SK-N-SH (cell line): ENCODE data around the gene SS18. TPM values are rescaled to one million over a fixed set of nuclear protein-coding genes. Genes with fewer than 3 reads are reported as not detected.

ENCODE experiments used
- CTCF ChIA-PET: fragments of 300-600, 350-600 bp; formaldehyde crosslinking; extraction: SDS; loops from one replicate; lab custom pipeline; 2021; lab: Yijun Ruan, JAX
- POLR2A ChIA-PET: fragments of 350-600 bp; sonication (Branson Sonifier 250); formaldehyde crosslinking; extraction: SDS; loops from one replicate; lab custom pipeline; 2020; ENCODE audit warnings: antibody characterized with exemption, inconsistent platforms; lab: Yijun Ruan, JAX
- DNase-seq: peaks from one replicate; pipeline ENCODE4 v3.0.0; 2012
- H2AFZ ChIP-seq: fragments of 200-600 bp; sonication (generic); 2 replicates; pipeline ENCODE4 v1.8.1; 2016; ENCODE audit warnings: antibody characterized with exemption, mild to moderate bottlenecking, low read depth
- H3F3A ChIP-seq: fragments of 200-600 bp; sonication (generic); replicated peaks from 2 replicates; pipeline ENCODE3; 2016; ENCODE audit warnings: antibody characterized with exemption, mild to moderate bottlenecking; ENCODE audit not compliant: insufficient read depth
- H3K27ac ChIP-seq, 2 experiments: fragments of 200-500 bp in 1 of 2; fragments of 200-600 bp in 1 of 2; sonication (Bioruptor generic) in 1 of 2; sonication (generic), shearing (Covaris generic) in 1 of 2; 2 replicates each; pipeline versions ENCODE4 v1.5.1 to v1.6.1; 2014 to 2016; ENCODE audit warnings: low read depth in 2 of 2, inconsistent platforms in 1 of 2, low read length in 1 of 2, mild to moderate bottlenecking in 1 of 2, mixed read lengths in 1 of 2
- H3K27me3 ChIP-seq: fragments of 200-600 bp; sonication (generic), shearing (Covaris generic); 2 replicates; pipeline ENCODE4 v1.6.1; 2016; ENCODE audit warnings: mixed run types; ENCODE audit not compliant: insufficient read depth
- H3K36me3 ChIP-seq, 2 experiments: fragments of 200-500 bp in 1 of 2; fragments of 200-600 bp in 1 of 2; sonication (Bioruptor generic) in 1 of 2; sonication (generic) in 1 of 2; replicated peaks in 1 of 2; 2 replicates each; pipeline versions ENCODE3 to v1.5.1; 2014 to 2016; ENCODE audit warnings: low read length in 1 of 2, mild to moderate bottlenecking in 1 of 2; ENCODE audit not compliant: insufficient read depth in 2 of 2, control insufficient read depth in 1 of 2
- H3K4me1 ChIP-seq, 2 experiments: fragments of 200-500 bp in 1 of 2; fragments of 200-600 bp in 1 of 2; sonication (Bioruptor generic) in 1 of 2; sonication (generic), shearing (Covaris generic) in 1 of 2; 2 replicates each; pipeline versions ENCODE4 v1.5.1 to v1.6.1; 2014 to 2016; ENCODE audit warnings: low read depth in 1 of 2, low read length in 1 of 2, mixed run types in 1 of 2; ENCODE audit not compliant: insufficient read depth in 2 of 2, control insufficient read depth in 1 of 2
- H3K4me2 ChIP-seq: fragments of 200-600 bp; sonication (generic), shearing (Covaris generic); 2 replicates; pipeline ENCODE4 v1.6.1; 2017; ENCODE audit warnings: mixed run types
- H3K4me3 ChIP-seq, 2 experiments: fragments of 200-500 bp in 1 of 2; fragments of 200-600 bp in 1 of 2; sonication (Bioruptor generic) in 1 of 2; sonication (generic), shearing (Covaris generic) in 1 of 2; 2 replicates each; pipeline versions ENCODE4 v1.5.1 to v1.8.1; 2014 to 2016; ENCODE audit warnings: low read depth in 2 of 2, inconsistent platforms in 1 of 2, low read length in 1 of 2, mild to moderate bottlenecking in 1 of 2, mixed read lengths in 1 of 2, moderate library complexity in 1 of 2
- H3K79me2 ChIP-seq: fragments of 200-600 bp; sonication (generic); 2 replicates; pipeline ENCODE4 v1.8.1; 2017; ENCODE audit warnings: mild to moderate bottlenecking; ENCODE audit not compliant: insufficient read depth
- H3K9ac ChIP-seq: fragments of 200-600 bp; sonication (generic); 2 replicates; pipeline ENCODE4 v1.6.1; 2017; ENCODE audit warnings: mixed run types
- H3K9me2 ChIP-seq: fragments of 200-600 bp; sonication (generic); 2 replicates; pipeline ENCODE4 v1.6.1; 2017; ENCODE audit warnings: mixed run types
- H3K9me3 ChIP-seq: fragments of 200-600 bp; sonication (generic); 2 replicates; pipeline ENCODE4 v1.6.1; 2017; ENCODE audit warnings: mixed run types, mild to moderate bottlenecking, moderate library complexity
- H4K20me1 ChIP-seq: fragments of 200-600 bp; sonication (generic); 2 replicates; pipeline ENCODE4 v1.6.1; 2017; ENCODE audit warnings: mild to moderate bottlenecking, mixed run types; ENCODE audit not compliant: insufficient read depth
- CHD2 ChIP-seq: fragments of 150-350 bp; IDR thresholded peaks from 2 replicates; pipeline ENCODE4 v1.6.1; 2018; ENCODE audit warnings: low read length; ENCODE audit not compliant: partially characterized antibody
- CTCF ChIP-seq: fragments of 200-600 bp; sonication (generic); IDR thresholded peaks from 2 replicates; pipeline ENCODE4 v1.6.1; 2017; ENCODE audit warnings: antibody characterized with exemption, mild to moderate bottlenecking, moderate library complexity
- GATA2 ChIP-seq: sonication (generic); formaldehyde crosslinking; IDR thresholded peaks from 2 replicates; pipeline ENCODE4 v1.5.0; 2020; ENCODE audit warnings: mild to moderate bottlenecking, missing genetic modification reagents
- POLR2AphosphoS5 ChIP-seq: IDR thresholded peaks from 2 replicates; pipeline ENCODE4 v1.6.1; 2012; ENCODE audit warnings: low read depth, low read length
- RAD21 ChIP-seq: IDR thresholded peaks from 2 replicates; pipeline ENCODE4 v1.6.1; 2012; ENCODE audit warnings: mild to moderate bottlenecking, low read length
- SMC3 ChIP-seq: IDR thresholded peaks from 2 replicates; pipeline ENCODE4 v1.6.1; 2012; ENCODE audit warnings: low read depth, low read length, improper control_type of control experiment
- WGBS: methylation state at CpG from one replicate; pipeline ENCODE4 v1.1.6; 2017; ENCODE audit warnings: low lambda C conversion rate; 5-methylcytosine and 5-hydroxymethylcytosine counted together
- polyA plus RNA-seq, 3 experiments: library from polyadenylated mRNA; depleted of rRNA; stranded (reverse); fragments of >200 nt; gene quantifications; 2 replicates each; pipeline ENCODE4 v1.2.3, GENCODE V29; 2012
- TF ChIP-seq, protein P1 (sequence below): IDR thresholded peaks from 2 replicates; pipeline ENCODE4 v1.4.0; 2012; ENCODE audit warnings: low read depth

SS18 gene
- polyA plus RNA-seq, 1 of the 3 experiments (the other 2 are of a cell fraction): 98.6 TPM

- DNase-seq: no peak
- Histone ChIP-seq H3K36me3 (peaks cover 83 to 95% of the 10 kb centered on the region in 2 experiments), H3K9me2 (no peaks in the 10 kb centered on the region), H2AFZ (no peak overlapping the region), H3K27ac (no peak overlapping the region), H3F3A (peaks cover 3% of the 10 kb centered on the region), H3K27me3 (no peaks in the 10 kb centered on the region), H4K20me1 (no peaks in the 10 kb centered on the region), H3K9ac (no peak overlapping the region), H3K9me3 (no peaks in the 10 kb centered on the region), H3K4me3 (no peak overlapping the region), H3K4me1 (peaks cover 0 to 4% of the 10 kb centered on the region in 2 experiments; a peak in 2 of 4 replicates), H3K4me2 (no peak overlapping the region), H3K79me2 (peaks cover 29% of the 10 kb centered on the region)
- ChIA-PET CTCF (no interaction called here), POLR2A (no interaction called here)
- no peak for TF ChIP-seq GATA2 (CRISPR knock-in tag)
- no peak for TF ChIP-seq RAD21
- no peak for TF ChIP-seq POLR2AphosphoS5
- TF ChIP-seq, protein P1, sequence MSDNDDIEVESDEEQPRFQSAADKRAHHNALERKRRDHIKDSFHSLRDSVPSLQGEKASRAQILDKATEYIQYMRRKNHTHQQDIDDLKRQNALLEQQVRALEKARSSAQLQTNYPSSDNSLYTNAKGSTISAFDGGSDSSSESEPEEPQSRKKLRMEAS: no peak
- WGBS: 93% methylated on average over 3 of the region's 3 CpGs
These were observed 69.2 kb downstream of the SS18 start for GRCh38 chr18:26021061-26021754.

DNA sequence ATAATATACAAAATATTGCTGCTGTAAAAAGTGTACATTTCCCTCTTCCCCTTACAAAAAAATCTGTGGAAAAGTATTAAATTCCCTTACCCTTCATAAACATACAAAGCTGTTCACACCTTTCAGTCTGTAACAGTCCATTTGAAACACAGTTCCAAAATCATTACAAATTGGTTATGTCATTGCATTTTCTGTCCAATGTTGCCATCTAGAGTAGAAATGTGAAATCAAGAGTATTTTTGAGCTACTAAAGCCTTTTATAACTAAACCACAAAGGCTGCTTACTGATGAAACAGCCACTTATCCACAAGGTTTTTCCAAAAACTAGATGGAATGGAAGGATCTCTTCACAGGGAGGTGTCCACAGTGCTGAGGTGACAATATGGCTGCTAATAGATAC, 72.5 kb downstream of the SS18 start:
- CTCF ChIA-PET: interaction anchor here (0.6 to 1.4 kb wide), 7 partner anchors 9 to 921 kb away, joined by 3 to 6 read pairs (median 3); no protein-coding TSS in a partner anchor
- Histone ChIP-seq H4K20me1 (no peaks in the 10 kb centered on the region), H3K36me3 (peaks cover 78 to 88% of the 10 kb centered on the region in 2 experiments)

More for the DNA sequence above, 72.5 kb downstream of the SS18 start:
- Histone ChIP-seq H3K9ac (no peak overlapping the region), H3K9me3 (no peaks in the 10 kb centered on the region), H3K4me2 (no peak overlapping the region), H3F3A (no peaks in the 10 kb centered on the region), H3K79me2 (peaks cover 11% of the 10 kb centered on the region; the same call in 1 of the 2 replicates), H3K9me2 (no peaks in the 10 kb centered on the region), H2AFZ (no peak overlapping the region), H3K27me3 (no peaks in the 10 kb centered on the region), H3K4me3 (no peak overlapping the region), H3K4me1 (peaks cover 0 to 4% of the 10 kb centered on the region in 2 experiments; a peak in 2 of 4 replicates), H3K27ac (peak overlapping the region in 1 of 2 experiments; percentile 25; a peak in 1 of 4 replicates)
- DNase-seq: no peak
- TF ChIP-seq CTCF: peak; percentile 33; the same call in 1 of the 2 replicates
- TF ChIP-seq RAD21: peak; percentile 66
- TF ChIP-seq CHD2: no peak
- peak; percentile 13; the same call in 1 of the 2 replicates for TF ChIP-seq SMC3
- POLR2A ChIA-PET: no interaction called here
